ENCODE results near the gene TMIGD2.

DNA sequence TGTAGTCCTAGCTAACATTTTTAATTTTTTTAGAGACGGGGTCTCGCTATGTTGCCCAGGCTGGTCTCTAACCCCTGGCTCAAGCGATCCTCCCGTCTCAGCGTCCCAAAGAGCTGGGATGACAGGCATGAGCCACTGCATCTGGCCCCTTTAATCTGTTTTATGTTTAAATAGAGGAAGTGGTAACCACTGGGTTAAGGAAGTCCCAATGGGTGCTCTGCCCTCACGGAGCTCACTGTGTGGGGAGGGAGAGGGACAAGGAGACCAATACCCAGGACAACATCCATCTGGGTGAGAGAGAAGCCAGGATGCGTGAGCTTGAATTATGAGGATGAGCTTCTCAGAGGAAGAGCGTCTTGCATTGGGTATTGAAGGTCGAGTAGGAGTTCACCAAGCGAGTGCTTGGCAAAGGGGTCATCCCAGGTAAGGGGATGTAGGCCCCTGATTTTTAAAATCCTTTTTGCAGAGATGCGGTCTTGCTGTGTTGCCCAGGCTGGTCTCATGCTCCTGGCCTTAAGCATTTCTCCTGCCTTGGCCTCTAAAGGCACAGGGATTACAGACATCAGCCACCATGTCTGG, 41.5 kb downstream of the TMIGD2 start:
- TF ChIP-seq, protein P1, sequence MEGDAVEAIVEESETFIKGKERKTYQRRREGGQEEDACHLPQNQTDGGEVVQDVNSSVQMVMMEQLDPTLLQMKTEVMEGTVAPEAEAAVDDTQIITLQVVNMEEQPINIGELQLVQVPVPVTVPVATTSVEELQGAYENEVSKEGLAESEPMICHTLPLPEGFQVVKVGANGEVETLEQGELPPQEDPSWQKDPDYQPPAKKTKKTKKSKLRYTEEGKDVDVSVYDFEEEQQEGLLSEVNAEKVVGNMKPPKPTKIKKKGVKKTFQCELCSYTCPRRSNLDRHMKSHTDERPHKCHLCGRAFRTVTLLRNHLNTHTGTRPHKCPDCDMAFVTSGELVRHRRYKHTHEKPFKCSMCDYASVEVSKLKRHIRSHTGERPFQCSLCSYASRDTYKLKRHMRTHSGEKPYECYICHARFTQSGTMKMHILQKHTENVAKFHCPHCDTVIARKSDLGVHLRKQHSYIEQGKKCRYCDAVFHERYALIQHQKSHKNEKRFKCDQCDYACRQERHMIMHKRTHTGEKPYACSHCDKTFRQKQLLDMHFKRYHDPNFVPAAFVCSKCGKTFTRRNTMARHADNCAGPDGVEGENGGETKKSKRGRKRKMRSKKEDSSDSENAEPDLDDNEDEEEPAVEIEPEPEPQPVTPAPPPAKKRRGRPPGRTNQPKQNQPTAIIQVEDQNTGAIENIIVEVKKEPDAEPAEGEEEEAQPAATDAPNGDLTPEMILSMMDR (IDR thresholded peaks at IDR 0.05; ENCODE audit: low read length) = no peak
- TF ChIP-seq EZH2 (IDR thresholded peaks at IDR 0.05; ENCODE audit: borderline replicate concordance, low read length) = no peak

Measured in OCI-LY1 (cell line).